SK-N-SH (cell line): ENCODE results near the gene CCDC18. TPM values are rescaled to one million over a fixed set of nuclear protein-coding genes. Genes with fewer than 3 reads are reported as not detected.

ENCODE experiments used
- CTCF ChIA-PET: fragments of 300-600, 350-600 bp; formaldehyde crosslinking; extraction: SDS; loops from one replicate; lab custom pipeline; 2021; lab: Yijun Ruan, JAX
- POLR2A ChIA-PET: fragments of 350-600 bp; sonication (Branson Sonifier 250); formaldehyde crosslinking; extraction: SDS; loops from one replicate; lab custom pipeline; 2020; ENCODE audit warnings: antibody characterized with exemption, inconsistent platforms; lab: Yijun Ruan, JAX
- DNase-seq: peaks from one replicate; pipeline ENCODE4 v3.0.0; 2012
- H2AFZ ChIP-seq: fragments of 200-600 bp; sonication (generic); 2 replicates; pipeline ENCODE4 v1.8.1; 2016; ENCODE audit warnings: antibody characterized with exemption, mild to moderate bottlenecking, low read depth
- H3F3A ChIP-seq: fragments of 200-600 bp; sonication (generic); replicated peaks from 2 replicates; pipeline ENCODE3; 2016; ENCODE audit warnings: antibody characterized with exemption, mild to moderate bottlenecking; ENCODE audit not compliant: insufficient read depth
- H3K27ac ChIP-seq, 2 experiments: fragments of 200-500 bp in 1 of 2; fragments of 200-600 bp in 1 of 2; sonication (Bioruptor generic) in 1 of 2; sonication (generic), shearing (Covaris generic) in 1 of 2; 2 replicates each; pipeline versions ENCODE4 v1.5.1 to v1.6.1; 2014 to 2016; ENCODE audit warnings: low read depth in 2 of 2, inconsistent platforms in 1 of 2, low read length in 1 of 2, mild to moderate bottlenecking in 1 of 2, mixed read lengths in 1 of 2
- H3K27me3 ChIP-seq: fragments of 200-600 bp; sonication (generic), shearing (Covaris generic); 2 replicates; pipeline ENCODE4 v1.6.1; 2016; ENCODE audit warnings: mixed run types; ENCODE audit not compliant: insufficient read depth
- H3K36me3 ChIP-seq, 2 experiments: fragments of 200-500 bp in 1 of 2; fragments of 200-600 bp in 1 of 2; sonication (Bioruptor generic) in 1 of 2; sonication (generic) in 1 of 2; replicated peaks in 1 of 2; 2 replicates each; pipeline versions ENCODE3 to v1.5.1; 2014 to 2016; ENCODE audit warnings: low read length in 1 of 2, mild to moderate bottlenecking in 1 of 2; ENCODE audit not compliant: insufficient read depth in 2 of 2, control insufficient read depth in 1 of 2
- H3K4me1 ChIP-seq, 2 experiments: fragments of 200-500 bp in 1 of 2; fragments of 200-600 bp in 1 of 2; sonication (Bioruptor generic) in 1 of 2; sonication (generic), shearing (Covaris generic) in 1 of 2; 2 replicates each; pipeline versions ENCODE4 v1.5.1 to v1.6.1; 2014 to 2016; ENCODE audit warnings: low read depth in 1 of 2, low read length in 1 of 2, mixed run types in 1 of 2; ENCODE audit not compliant: insufficient read depth in 2 of 2, control insufficient read depth in 1 of 2
- H3K4me2 ChIP-seq: fragments of 200-600 bp; sonication (generic), shearing (Covaris generic); 2 replicates; pipeline ENCODE4 v1.6.1; 2017; ENCODE audit warnings: mixed run types
- H3K4me3 ChIP-seq, 2 experiments: fragments of 200-500 bp in 1 of 2; fragments of 200-600 bp in 1 of 2; sonication (Bioruptor generic) in 1 of 2; sonication (generic), shearing (Covaris generic) in 1 of 2; 2 replicates each; pipeline versions ENCODE4 v1.5.1 to v1.8.1; 2014 to 2016; ENCODE audit warnings: low read depth in 2 of 2, inconsistent platforms in 1 of 2, low read length in 1 of 2, mild to moderate bottlenecking in 1 of 2, mixed read lengths in 1 of 2, moderate library complexity in 1 of 2
- H3K79me2 ChIP-seq: fragments of 200-600 bp; sonication (generic); 2 replicates; pipeline ENCODE4 v1.8.1; 2017; ENCODE audit warnings: mild to moderate bottlenecking; ENCODE audit not compliant: insufficient read depth
- H3K9ac ChIP-seq: fragments of 200-600 bp; sonication (generic); 2 replicates; pipeline ENCODE4 v1.6.1; 2017; ENCODE audit warnings: mixed run types
- H3K9me2 ChIP-seq: fragments of 200-600 bp; sonication (generic); 2 replicates; pipeline ENCODE4 v1.6.1; 2017; ENCODE audit warnings: mixed run types
- H3K9me3 ChIP-seq: fragments of 200-600 bp; sonication (generic); 2 replicates; pipeline ENCODE4 v1.6.1; 2017; ENCODE audit warnings: mixed run types, mild to moderate bottlenecking, moderate library complexity
- H4K20me1 ChIP-seq: fragments of 200-600 bp; sonication (generic); 2 replicates; pipeline ENCODE4 v1.6.1; 2017; ENCODE audit warnings: mild to moderate bottlenecking, mixed run types; ENCODE audit not compliant: insufficient read depth
- CTCF ChIP-seq: fragments of 200-600 bp; sonication (generic); IDR thresholded peaks from 2 replicates; pipeline ENCODE4 v1.6.1; 2017; ENCODE audit warnings: antibody characterized with exemption, mild to moderate bottlenecking, moderate library complexity
- ELF1 ChIP-seq: IDR thresholded peaks from 2 replicates; pipeline ENCODE4 v1.4.0; 2012
- EP300 ChIP-seq, 2 experiments: IDR thresholded peaks; 2 replicates each; pipeline versions ENCODE4 v1.4.0 to v1.6.1; 2012; ENCODE audit warnings: borderline replicate concordance in 1 of 2, low read depth in 1 of 2, low read length in 1 of 2
- EZH2phosphoT487 ChIP-seq: fragments of 200-600 bp; sonication (generic); IDR thresholded peaks from 2 replicates; pipeline ENCODE4 v1.6.1; 2017; ENCODE audit warnings: low read depth, mixed run types, mild to moderate bottlenecking, antibody characterized with exemption, moderate library complexity, borderline replicate concordance
- FOSL2 ChIP-seq: IDR thresholded peaks from 2 replicates; pipeline ENCODE4 v1.4.0; 2012; ENCODE audit warnings: low read depth, mild to moderate bottlenecking, moderate library complexity, borderline replicate concordance
- FOXJ3 ChIP-seq: sonication (generic); formaldehyde crosslinking; IDR thresholded peaks from 2 replicates; pipeline ENCODE4 v1.5.1; 2020; ENCODE audit warnings: mild to moderate bottlenecking, missing genetic modification reagents
- GABPA ChIP-seq: IDR thresholded peaks from 2 replicates; pipeline ENCODE4 v1.4.0; 2012; ENCODE audit warnings: low read depth, mild to moderate bottlenecking
- MEF2A ChIP-seq: IDR thresholded peaks from 2 replicates; pipeline ENCODE4 v1.4.0; 2012; ENCODE audit warnings: low read depth, borderline replicate concordance
- MXI1 ChIP-seq: IDR thresholded peaks from 2 replicates; pipeline ENCODE4 v1.6.1; 2012; ENCODE audit warnings: mild to moderate bottlenecking, low read depth, low read length, improper control_type of control experiment
- NFIC ChIP-seq: IDR thresholded peaks from 2 replicates; pipeline ENCODE4 v1.4.0; 2012; ENCODE audit warnings: borderline replicate concordance
- POLR2AphosphoS5 ChIP-seq: IDR thresholded peaks from 2 replicates; pipeline ENCODE4 v1.6.1; 2012; ENCODE audit warnings: low read depth, low read length
- RAD21 ChIP-seq: IDR thresholded peaks from 2 replicates; pipeline ENCODE4 v1.6.1; 2012; ENCODE audit warnings: mild to moderate bottlenecking, low read length
- REST ChIP-seq: IDR thresholded peaks from 2 replicates; pipeline ENCODE4 v1.6.1; 2012; ENCODE audit warnings: mild to moderate bottlenecking, low read depth, low read length, moderate library complexity
- RFX5 ChIP-seq: IDR thresholded peaks from 2 replicates; pipeline ENCODE4 v1.6.1; 2012; ENCODE audit warnings: mild to moderate bottlenecking, improper control_type of control experiment, low read length
- RXRA ChIP-seq: IDR thresholded peaks from 2 replicates; pipeline ENCODE4 v1.4.0; 2012; ENCODE audit warnings: low read depth, mild to moderate bottlenecking, borderline replicate concordance
- TEAD4 ChIP-seq: IDR thresholded peaks from 2 replicates; pipeline ENCODE4 v1.4.0; 2012; ENCODE audit warnings: mild to moderate bottlenecking, borderline replicate concordance; ENCODE audit not compliant: insufficient read depth
- USF2 ChIP-seq: fragments of 150-350 bp; IDR thresholded peaks from 2 replicates; pipeline ENCODE4 v1.6.1; 2017; ENCODE audit warnings: antibody characterized with exemption, low read length, low read depth, borderline replicate concordance
- YY1 ChIP-seq: IDR thresholded peaks from 2 replicates; pipeline ENCODE4 v1.4.0; 2012; ENCODE audit warnings: low read depth, mild to moderate bottlenecking
- WGBS: methylation state at CpG from one replicate; pipeline ENCODE4 v1.1.6; 2017; ENCODE audit warnings: low lambda C conversion rate; 5-methylcytosine and 5-hydroxymethylcytosine counted together
- polyA plus RNA-seq, 3 experiments: library from polyadenylated mRNA; depleted of rRNA; stranded (reverse); fragments of >200 nt; gene quantifications; 2 replicates each; pipeline ENCODE4 v1.2.3, GENCODE V29; 2012
- TF ChIP-seq, protein P1 (sequence below): IDR thresholded peaks from 2 replicates; pipeline ENCODE4 v1.4.0; 2012; ENCODE audit warnings: low read depth, borderline replicate concordance

Gene CCDC18
- polyA plus RNA-seq, 1 of the 3 experiments (the other 2 are of a cell fraction): 4.0 TPM

GRCh38 chr1:93252598-93252997, 72.1 kb downstream of the CCDC18 start:
- Histone ChIP-seq H3K27me3 (no peaks in the 10 kb centered on the region), H3K27ac (no peak overlapping the region), H3K4me1 (peaks cover 0 to 4% of the 10 kb centered on the region in 2 experiments; a peak in 1 of 4 replicates), H3K9me2 (no peaks in the 10 kb centered on the region), H4K20me1 (no peaks in the 10 kb centered on the region), H3F3A (peaks cover 9% of the 10 kb centered on the region), H3K79me2 (0 out of 2 replicates have a peak, but pooled peaks cover 4% of the 10 kb centered on the region), H3K9ac (no peak overlapping the region), H3K4me3 (no peak overlapping the region; a peak in 1 of 4 replicates), H2AFZ (no peak overlapping the region), H3K4me2 (no peak overlapping the region), H3K9me3 (no peaks in the 10 kb centered on the region), H3K36me3 (peaks cover 2 to 26% of the 10 kb centered on the region in 2 experiments)
- POLR2A ChIA-PET: no interaction called here
- CTCF ChIA-PET: interaction anchor here (1.2 kb wide), 1 partner anchor 52 kb away, joined by 3 read pairs; no protein-coding TSS in a partner anchor
- 95% methylated on average over 1 of the region's 2 CpGs for WGBS
- no peak for DNase-seq
- TF ChIP-seq GABPA (no peak), RAD21 (no peak), EP300 (IDR thresholded peaks at IDR 0.05; ENCODE audit: borderline replicate concordance in 1 of 2, low read depth in 1 of 2, low read length in 1 of 2) (no peak), ELF1 (no peak), MEF2A (no peak)

DNA sequence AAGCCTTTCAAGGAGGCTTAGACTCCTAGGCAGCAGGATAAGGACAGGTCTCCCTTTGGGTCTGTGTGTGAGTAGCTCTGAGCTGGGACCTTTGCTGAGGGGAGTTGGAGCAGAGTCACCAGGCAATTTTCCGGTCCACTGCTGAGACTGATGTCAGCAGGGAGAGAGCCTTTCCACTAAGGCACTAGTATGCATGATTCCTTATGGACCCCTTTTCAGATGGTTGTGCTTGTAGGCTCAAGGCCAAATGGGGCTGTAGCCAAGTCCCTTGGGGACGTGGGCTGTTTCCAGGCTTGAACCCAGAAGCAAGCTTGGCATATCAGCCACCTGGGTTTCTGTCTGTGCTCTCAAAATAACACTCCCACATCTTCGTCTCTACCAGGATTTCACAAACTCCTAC, 73.0 kb downstream of the CCDC18 start:
- Histone ChIP-seq H4K20me1 (no peaks in the 10 kb centered on the region), H3K4me1 (peaks cover 0 to 4% of the 10 kb centered on the region in 2 experiments; a peak in 1 of 4 replicates), H3K36me3 (peaks cover 2 to 26% of the 10 kb centered on the region in 2 experiments), H3K79me2 (0 out of 2 replicates have a peak, but pooled peaks cover 4% of the 10 kb centered on the region), H3K27me3 (no peaks in the 10 kb centered on the region), H3K27ac (no peak overlapping the region), H2AFZ (no peak overlapping the region), H3K4me2 (no peak overlapping the region), H3K4me3 (no peak overlapping the region), H3F3A (peaks cover 10% of the 10 kb centered on the region), H3K9me3 (no peaks in the 10 kb centered on the region), H3K9ac (no peak overlapping the region), H3K9me2 (no peaks in the 10 kb centered on the region)
- POLR2A ChIA-PET: no interaction called here
- no peak for TF ChIP-seq NFIC
- no peak for TF ChIP-seq RXRA
- TF ChIP-seq FOXJ3 (CRISPR knock-in tag): no peak
- no peak for TF ChIP-seq CTCF
- TF ChIP-seq, protein P1, sequence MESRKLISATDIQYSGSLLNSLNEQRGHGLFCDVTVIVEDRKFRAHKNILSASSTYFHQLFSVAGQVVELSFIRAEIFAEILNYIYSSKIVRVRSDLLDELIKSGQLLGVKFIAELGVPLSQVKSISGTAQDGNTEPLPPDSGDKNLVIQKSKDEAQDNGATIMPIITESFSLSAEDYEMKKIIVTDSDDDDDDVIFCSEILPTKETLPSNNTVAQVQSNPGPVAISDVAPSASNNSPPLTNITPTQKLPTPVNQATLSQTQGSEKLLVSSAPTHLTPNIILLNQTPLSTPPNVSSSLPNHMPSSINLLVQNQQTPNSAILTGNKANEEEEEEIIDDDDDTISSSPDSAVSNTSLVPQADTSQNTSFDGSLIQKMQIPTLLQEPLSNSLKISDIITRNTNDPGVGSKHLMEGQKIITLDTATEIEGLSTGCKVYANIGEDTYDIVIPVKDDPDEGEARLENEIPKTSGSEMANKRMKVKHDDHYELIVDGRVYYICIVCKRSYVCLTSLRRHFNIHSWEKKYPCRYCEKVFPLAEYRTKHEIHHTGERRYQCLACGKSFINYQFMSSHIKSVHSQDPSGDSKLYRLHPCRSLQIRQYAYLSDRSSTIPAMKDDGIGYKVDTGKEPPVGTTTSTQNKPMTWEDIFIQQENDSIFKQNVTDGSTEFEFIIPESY: no peak
- TF ChIP-seq RFX5: no peak
- TF ChIP-seq USF2: no peak
- TF ChIP-seq POLR2AphosphoS5: no peak
- no peak for TF ChIP-seq EZH2phosphoT487
- no peak for TF ChIP-seq EP300 (IDR thresholded peaks at IDR 0.05; ENCODE audit: borderline replicate concordance in 1 of 2, low read depth in 1 of 2, low read length in 1 of 2)
- TF ChIP-seq RAD21: no peak
- no peak for TF ChIP-seq REST
- TF ChIP-seq YY1: no peak
- TF ChIP-seq TEAD4: no peak
- no peak for TF ChIP-seq FOSL2
- TF ChIP-seq MXI1: no peak
- CTCF ChIA-PET: interaction anchor here (1.0 kb wide), 1 partner anchor 41 kb away, joined by 3 read pairs; no protein-coding TSS in a partner anchor
- DNase-seq: no peak
- 95% methylated on average over 3 of the region's 3 CpGs for WGBS
